ENCODE data around the gene SMYD2. TPM values are rescaled to one million over a fixed set of nuclear protein-coding genes. Genes with fewer than 3 reads are reported as not detected.
A peak's percentile ranks its signal among the peaks of the same experiment; 100 is the strongest.

Gene SMYD2
- total RNA-seq, 2 donors from 2014 or later = 14.0 to 19.7 TPM

DNA sequence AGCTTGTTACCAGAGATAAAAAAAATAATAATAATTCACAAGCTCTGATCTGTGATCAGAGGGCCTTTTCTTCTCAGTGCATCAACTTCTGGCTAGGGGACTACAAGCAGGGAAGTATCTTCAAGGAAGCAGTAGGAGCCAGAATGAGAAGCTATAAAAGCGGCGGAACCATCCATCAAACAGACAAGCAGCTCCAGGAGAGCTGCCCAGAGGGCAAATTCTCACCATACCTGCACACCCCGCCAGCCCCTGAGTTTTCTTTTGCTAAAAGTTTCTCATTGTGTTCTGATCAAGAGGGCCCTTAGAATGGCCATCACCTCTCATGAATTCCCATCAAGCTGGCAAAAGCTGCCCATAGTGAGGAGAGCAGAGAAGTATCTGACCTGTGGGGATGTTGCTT is 99.4 kb downstream of the SMYD2 start:
- Mint-ChIP-seq H3K27ac (no peak overlapping the region), H3K27me3 (no peaks in the 10 kb centered on the region), H3K4me1 (ENCODE audit: low read depth in 2 of 2) (no peaks in the 10 kb centered on the region), H3K36me3 (no peaks in the 10 kb centered on the region), H3K9me3 (no peaks in the 10 kb centered on the region), H3K4me3 (no peak overlapping the region)
- ATAC-seq (no peak), DNase-seq (ENCODE audit: low spot score) (no peak)

- no peak overlapping the region for H3K27ac Mint-ChIP-seq
- ATAC-seq = no peak
- no peaks in the 10 kb centered on the region for H3K4me1 Mint-ChIP-seq (ENCODE audit: low read depth in 2 of 2)
These were observed 100.2 kb downstream of the SMYD2 start for GRCh38 chr1:214380986-214381695.

DNA sequence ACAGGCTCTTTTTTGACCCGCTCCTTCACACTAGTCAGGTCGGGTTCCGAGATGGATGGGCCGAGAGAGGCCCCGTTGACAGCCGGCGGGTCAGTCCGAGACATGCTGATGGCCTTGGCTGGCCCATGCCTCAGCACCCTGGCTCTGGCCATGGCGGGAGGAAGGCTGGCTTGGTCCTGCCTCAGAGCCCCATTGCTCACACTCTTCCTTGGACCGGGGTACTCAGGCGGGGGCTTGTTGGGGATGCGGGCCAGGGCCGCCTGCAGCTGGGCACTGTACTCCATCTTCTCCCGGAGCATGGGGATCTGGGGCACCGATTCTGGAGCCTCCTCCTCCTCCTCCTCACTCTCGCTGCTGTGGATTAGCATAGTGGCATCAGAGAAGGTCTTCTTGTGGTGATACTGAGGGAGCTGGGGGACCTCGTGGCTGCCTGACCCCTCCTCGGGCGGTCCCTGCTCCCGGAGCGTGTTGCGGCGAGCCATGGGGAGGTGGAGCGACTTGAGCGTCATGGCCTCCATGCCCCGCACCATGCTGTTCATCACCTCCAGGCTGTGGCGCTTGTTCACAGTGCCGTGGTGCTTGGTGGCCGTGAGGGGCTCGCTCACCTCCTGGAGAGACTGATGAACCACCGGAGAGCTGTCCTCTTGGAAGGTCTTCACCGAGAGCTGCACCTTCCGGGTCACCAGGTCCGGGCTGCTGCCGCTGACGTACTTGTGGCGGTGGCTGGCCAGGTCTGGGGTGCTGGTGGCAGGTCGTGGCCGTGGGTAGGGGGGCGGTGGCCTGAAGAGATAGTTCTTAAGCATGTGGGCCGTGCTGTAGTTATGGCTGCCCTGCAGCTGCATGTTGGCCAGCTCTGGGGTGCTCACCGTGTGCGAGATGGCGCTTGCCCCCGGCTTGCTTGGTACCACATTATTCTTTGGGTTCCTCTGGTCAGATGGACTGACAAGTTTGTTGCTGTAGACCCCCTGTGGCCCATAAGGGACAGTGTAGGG is 102.7 kb downstream of the SMYD2 start:
- Mint-ChIP-seq H3K4me3 (no peak overlapping the region), H3K4me1 (ENCODE audit: low read depth in 2 of 2) (no peaks in the 10 kb centered on the region), H3K27me3 (no peaks in the 10 kb centered on the region), H3K27ac (no peak overlapping the region), H3K36me3 (no peaks in the 10 kb centered on the region), H3K9me3 (no peaks in the 10 kb centered on the region)
- DNase-seq (ENCODE audit: low spot score) = no peak
- ATAC-seq = peak in 1 of 2 donors; percentile 24

More at GRCh38 chr1:214380986-214381695, 100.2 kb downstream of the SMYD2 start:
- H3K4me3 Mint-ChIP-seq = no peak overlapping the region
- no peaks in the 10 kb centered on the region for H3K9me3 Mint-ChIP-seq
- H3K36me3 Mint-ChIP-seq = no peaks in the 10 kb centered on the region
- no peaks in the 10 kb centered on the region for H3K27me3 Mint-ChIP-seq
- DNase-seq (ENCODE audit: low spot score) = no peak

GRCh38 chr1:214384373-214385079 is 103.6 kb downstream of the SMYD2 start:
- Mint-ChIP-seq H3K27me3 (no peaks in the 10 kb centered on the region), H3K27ac (no peak overlapping the region), H3K4me3 (no peak overlapping the region), H3K36me3 (no peaks in the 10 kb centered on the region), H3K4me1 (ENCODE audit: low read depth in 2 of 2) (no peaks in the 10 kb centered on the region), H3K9me3 (no peaks in the 10 kb centered on the region)
- ATAC-seq (no peak), DNase-seq (ENCODE audit: low spot score) (no peak)

DNA sequence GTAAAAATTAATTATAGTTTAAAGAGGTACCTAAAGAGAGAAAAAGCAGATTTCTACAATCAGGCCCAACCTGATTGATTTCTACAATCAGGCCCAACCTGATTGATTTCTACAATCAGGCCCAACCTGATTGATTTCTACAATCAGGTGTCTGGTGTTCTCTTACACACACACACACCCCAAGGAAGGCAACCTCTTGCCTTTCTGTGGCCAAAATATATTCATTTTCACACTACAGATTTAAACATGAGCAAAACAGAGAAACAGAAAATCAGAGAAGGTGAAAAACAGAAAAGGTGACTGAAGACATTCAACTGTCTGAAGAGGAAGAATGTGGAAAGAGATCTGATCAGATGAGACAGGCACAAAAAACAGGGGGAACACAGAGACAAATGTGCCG is 104.5 kb downstream of the SMYD2 start:
- DNase-seq (ENCODE audit: low spot score) (no peak), ATAC-seq (no peak)
- Mint-ChIP-seq H3K36me3 (no peaks in the 10 kb centered on the region), H3K4me3 (no peak overlapping the region), H3K27ac (no peak overlapping the region), H3K9me3 (no peaks in the 10 kb centered on the region), H3K4me1 (ENCODE audit: low read depth in 2 of 2) (no peaks in the 10 kb centered on the region), H3K27me3 (no peaks in the 10 kb centered on the region)

GRCh38 chr1:214386333-214386732 is 105.4 kb downstream of the SMYD2 start:
- Mint-ChIP-seq H3K9me3 (no peaks in the 10 kb centered on the region), H3K27me3 (no peaks in the 10 kb centered on the region), H3K27ac (no peak overlapping the region), H3K4me3 (no peak overlapping the region), H3K36me3 (no peaks in the 10 kb centered on the region), H3K4me1 (ENCODE audit: low read depth in 2 of 2) (no peaks in the 10 kb centered on the region)
- ATAC-seq = no peak
- DNase-seq (ENCODE audit: low spot score) = no peak

Measured in natural killer cell treated with Interleukin-12 subunit alpha and Interleukin-12 subunit beta and Interleukin-15 and Interleukin-18, amount 100 ng/mL, for 72 hours (primary cell).